GM12878 (cell line): ENCODE data around the gene POU4F2. TPM values are rescaled to one million over a fixed set of nuclear protein-coding genes. Genes with fewer than 3 reads are reported as not detected.

Experiments used
- CUX1 ChIP-seq: IDR thresholded peaks from 2 replicates; pipeline ENCODE4 v1.6.1; 2012; ENCODE audit warnings: improper control_type of control experiment, low read depth, low read length; ENCODE audit not compliant: insufficient replicate concordance
- KLF5 ChIP-seq: fragments of 450-650 bp; IDR thresholded peaks from 2 replicates; pipeline ENCODE4 v1.6.1; 2014; ENCODE audit warnings: mild to moderate bottlenecking; ENCODE audit not compliant: partially characterized antibody
- PKNOX1 ChIP-seq: fragments of 450-650 bp; IDR thresholded peaks from 2 replicates; pipeline ENCODE4 v1.6.1; 2016; ENCODE audit warnings: mild to moderate bottlenecking
- PML ChIP-seq: IDR thresholded peaks from 2 replicates; pipeline ENCODE4 v1.6.1; 2012; ENCODE audit warnings: low read length, inconsistent platforms
- PRDM15 ChIP-seq: fragments of 450-650 bp; formaldehyde crosslinking; IDR thresholded peaks from 2 replicates; pipeline ENCODE4 v1.4.0; 2020; ENCODE audit warnings: mild to moderate bottlenecking, moderate library complexity
- SMAD1 ChIP-seq: fragments of 450-650 bp; IDR thresholded peaks from 2 replicates; pipeline ENCODE4 v1.6.1; 2018; ENCODE audit warnings: mild to moderate bottlenecking, low read depth; ENCODE audit not compliant: partially characterized antibody
- TCF7 ChIP-seq: IDR thresholded peaks from 2 replicates; pipeline ENCODE4 v1.6.1; 2014; ENCODE audit warnings: antibody characterized with exemption, borderline replicate concordance
- ZBTB4 ChIP-seq: fragments of 450-650 bp; formaldehyde crosslinking; IDR thresholded peaks from 2 replicates; pipeline ENCODE4 v1.4.0; 2022; ENCODE audit warnings: mild to moderate bottlenecking, moderate library complexity
- polyA plus RNA-seq, 11 experiments: library from polyadenylated mRNA; depleted of rRNA in 4 of 11; unstranded in 6 of 11; stranded (reverse) in 5 of 11; fragments of >200 nt; fragmentation: Nextera tagmentation in 4 of 11; fragmentation: Illumina TruSeq in 1 of 11; extraction: Ambion mirVana in 4 of 11; extraction: Trizol in 1 of 11; gene quantifications; 1 replicate in 1 of 11; 2 replicates in 10 of 11; pipeline versions ENCODE4 v1.2.1 to v1.2.3, GENCODE V29; 2011 to 2016; ENCODE audit warnings: inconsistent platforms in 2 of 11, missing spikeins in 2 of 11, low read depth in 1 of 11
- total RNA-seq, 4 experiments: library from RNA; depleted of rRNA in 3 of 4; stranded (reverse); fragments of >200 nt in 3 of 4; fragmentation: Illumina TruSeq in 1 of 4; extraction: Trizol in 1 of 4; gene quantifications; 2 replicates each; pipeline versions ENCODE4 v1.2.1 to v1.2.3, GENCODE V29; 2013 to 2021

POU4F2 gene
- total and polyA plus RNA-seq, 10 of the 15 experiments (the other 5 are each of a cell fraction or from before 2014, with no cell fraction given) = 0.05 TPM; not detected in 9

- TF ChIP-seq ZBTB4 (no peak), CUX1 (no peak), PRDM15 (CRISPR knock-in tag) (no peak), PML (no peak), TCF7 (no peak), PKNOX1 (no peak), SMAD1 (no peak), KLF5 (no peak)
These were observed 9.1 kb downstream of the POU4F2 start (continued) for GRCh38 chr4:146647615-146648460.
